Glomerular endothelial cell (primary cell): ENCODE results near the gene PLEKHF1. TPM values are rescaled to one million over a fixed set of nuclear protein-coding genes. Genes with fewer than 3 reads are reported as not detected.
"Not testable (repeated sequence)": the region's sequence is repeated elsewhere in the genome, so short reads cannot be mapped to it uniquely, and the experiment has no call there.

Experiments
- DNase-seq: peaks from one replicate; pipeline ENCODE4 v3.0.0-alpha.2; 2011; ENCODE audit warnings: low read depth, low spot score; ENCODE audit errors: extremely low read depth
- total RNA-seq: library from RNA; depleted of rRNA; stranded (reverse); fragments of >200 nt; gene quantifications from 2 replicates; pipeline ENCODE4 v1.2.3, GENCODE V29; 2015

The PLEKHF1 gene
- total RNA-seq, 1 donor from 2014 or later = 16.3 TPM

GRCh38 chr19:29697523-29698261 lies 32.4 kb downstream of the PLEKHF1 start:
- no peak for DNase-seq

- no peak for DNase-seq
Measured at GRCh38 chr19:29699861-29700260, 34.6 kb downstream of the PLEKHF1 start.

GRCh38 chr19:29700498-29700897 lies 35.2 kb downstream of the PLEKHF1 start:
- no peak for DNase-seq

GRCh38 chr19:29702161-29702962 lies 37.1 kb downstream of the PLEKHF1 start:
- no peak for DNase-seq

- no peak for DNase-seq
Measured at GRCh38 chr19:29702963-29703320, 37.7 kb downstream of the PLEKHF1 start.

- DNase-seq = no peak
Measured at GRCh38 chr19:29704562-29705558, 39.6 kb downstream of the PLEKHF1 start.

GRCh38 chr19:29705706-29706105 lies 40.4 kb downstream of the PLEKHF1 start:
- no peak for DNase-seq

- no peak for DNase-seq
Measured at GRCh38 chr19:29706635-29707034, 41.4 kb downstream of the PLEKHF1 start.

- no peak for DNase-seq
Measured at GRCh38 chr19:29708554-29709439, 43.5 kb downstream of the PLEKHF1 start.

- DNase-seq = not testable (repeated sequence)
Measured at GRCh38 chr19:29709440-29709798, 44.2 kb downstream of the PLEKHF1 start.

- DNase-seq = no peak
Measured at GRCh38 chr19:29711584-29712132, 46.4 kb downstream of the PLEKHF1 start.

- no peak for DNase-seq
Measured at GRCh38 chr19:29712744-29713516, 47.7 kb downstream of the PLEKHF1 start.

GRCh38 chr19:29714371-29714952 lies 49.2 kb downstream of the PLEKHF1 start:
- DNase-seq = no peak

GRCh38 chr19:29714953-29715700 lies 49.9 kb downstream of the PLEKHF1 start, which contains the start of gene C19orf12:
Gene C19orf12 (minus strand): TSS chr19:29715261. CDS start chr19:29708413, 6,848 bp downstream.
- no peak for DNase-seq

GRCh38 chr19:29715701-29716581 lies 50.7 kb downstream of the PLEKHF1 start:
- no peak for DNase-seq

- DNase-seq = no peak
Measured at GRCh38 chr19:29717051-29717450, 51.8 kb downstream of the PLEKHF1 start.
